Gastrocnemius medialis (tissue), 4 donors: ENCODE data around the gene C19orf38. TPM values are rescaled to one million over a fixed set of nuclear protein-coding genes. Genes with fewer than 3 reads are reported as not detected.

Source experiments
- ATAC-seq, 2 donors: fragments of 150-250 bp; one replicate each; pipeline ENCODE4 v1.9.1; 2016
- DNase-seq, 2 donors: peaks; one replicate each; pipeline ENCODE4 v3.0.0-alpha.2; 2019
- H3K27ac ChIP-seq, 4 donors: fragments of 200-600 bp; sonication (generic); 1 replicate in 1 of 4; 2 replicates in 3 of 4; pipeline ENCODE4 v1.5.1; 2016 to 2018; ENCODE audit warnings: mild to moderate bottlenecking in 2 of 4, moderate library complexity in 1 of 4
- H3K27me3 ChIP-seq, 3 donors: fragments of 200-600 bp; sonication (generic) in 2 of 3; 1 replicate in 1 of 3; 2 replicates in 2 of 3; pipeline versions ENCODE4 v1.5.1 to v1.6.0; 2016 to 2019; ENCODE audit warnings: mild to moderate bottlenecking in 1 of 3, moderate library complexity in 1 of 3
- H3K36me3 ChIP-seq, 2 donors: fragments of 200-600 bp; sonication (generic) in 1 of 2; one replicate each; pipeline ENCODE4 v1.5.1; 2017 to 2018
- H3K4me1 ChIP-seq, 2 donors: fragments of 200-600 bp; sonication (generic) in 1 of 2; one replicate each; pipeline ENCODE4 v1.5.1; 2016 to 2017; ENCODE audit warnings: mild to moderate bottlenecking in 2 of 2
- H3K4me3 ChIP-seq, 4 donors: fragments of 200-600 bp; sonication (generic) in 3 of 4; 1 replicate in 1 of 4; 2 replicates in 3 of 4; pipeline ENCODE4 v1.5.1; 2016 to 2019; ENCODE audit warnings: mild to moderate bottlenecking in 2 of 4
- H3K9me3 ChIP-seq, 3 donors: fragments of 200-600 bp; sonication (generic) in 2 of 3; 1 replicate in 1 of 3; 2 replicates in 2 of 3; pipeline ENCODE4 v1.5.1; 2016 to 2019
- POLR2A ChIP-seq, 2 donors: fragments of 450-650 bp; IDR thresholded peaks; one replicate each; pipeline ENCODE4 v1.6.1; 2017; ENCODE audit warnings: antibody characterized with exemption in 2 of 2, mild to moderate bottlenecking in 2 of 2, moderate library complexity in 2 of 2
- in situ Hi-C, 4 donors: fragments of 200-750 bp; cut with MboI; loops; one replicate each; pipeline versions ENCODE4 v1.15.0 to v1.8.0; 2017; ENCODE audit warnings: low sequenced_read_pairs in 4 of 4
- intact Hi-C: fragments of 100-400 bp; cut with DNase I; formaldehyde crosslinking; loops from one replicate; pipeline ENCODE4 v1.15.1; 2023; ENCODE audit warnings: low total_unique reads
- total RNA-seq, 4 donors: library from RNA; depleted of rRNA; stranded (reverse); fragments of >200 nt; gene quantifications; one replicate each; pipeline versions ENCODE4 v1.1.0 to v1.2.3, GENCODE V29; 2016
- TF ChIP-seq, protein P1 (sequence below), 5 experiments: fragments of 450-650 bp in 3 of 5; fragments of 200-600 bp in 2 of 5; sonication (generic) in 2 of 5; IDR thresholded peaks in 4 of 5; conservative IDR thresholded peaks in 1 of 5; 1 replicate in 4 of 5; 2 replicates in 1 of 5; pipeline ENCODE4 v1.5.1; 2016 to 2019; ENCODE audit warnings: antibody characterized with exemption in 5 of 5, mild to moderate bottlenecking in 3 of 5, moderate library complexity in 3 of 5

The C19orf38 gene, protein sequence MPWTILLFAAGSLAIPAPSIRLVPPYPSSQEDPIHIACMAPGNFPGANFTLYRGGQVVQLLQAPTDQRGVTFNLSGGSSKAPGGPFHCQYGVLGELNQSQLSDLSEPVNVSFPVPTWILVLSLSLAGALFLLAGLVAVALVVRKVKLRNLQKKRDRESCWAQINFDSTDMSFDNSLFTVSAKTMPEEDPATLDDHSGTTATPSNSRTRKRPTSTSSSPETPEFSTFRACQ
- total RNA-seq, result 1 to 10 TPM; 1.4 to 3.9 (median 1.9) TPM

DNA sequence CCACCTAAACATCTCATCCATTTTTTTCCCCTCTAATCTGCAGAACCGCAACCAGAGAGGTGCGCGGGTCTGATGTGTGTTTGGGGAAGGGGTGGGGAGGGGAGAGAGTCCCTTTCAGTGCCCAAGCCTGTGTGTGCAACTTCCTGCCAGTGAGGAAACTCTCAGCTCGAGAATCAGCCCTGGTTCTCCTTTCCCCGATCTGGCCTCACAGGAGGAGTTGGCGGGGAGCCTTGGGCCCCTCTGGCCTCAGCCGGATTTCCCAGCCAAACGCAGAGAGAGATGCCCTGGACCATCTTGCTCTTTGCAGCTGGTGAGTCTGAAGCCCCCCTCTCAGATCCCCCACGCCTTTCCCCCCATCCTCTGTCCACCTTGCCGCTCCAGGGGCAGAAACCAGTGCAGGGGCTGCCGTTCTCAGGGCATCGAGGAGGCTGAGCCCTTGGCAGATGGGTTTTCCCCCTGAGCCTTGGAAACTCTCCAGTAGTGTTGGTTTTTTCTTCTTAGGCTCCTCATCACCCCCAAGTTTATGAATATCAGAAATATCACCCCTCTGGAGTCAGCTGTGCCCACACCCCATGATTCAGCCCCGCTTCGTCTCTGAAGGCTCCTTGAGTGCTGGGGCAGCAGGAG, at the start of gene C19orf38:
Gene C19orf38, plus strand, starts transcription at position 186 of the 627 bp plus-strand sequence. Its CDS starts 94 bp downstream, at position 280.
- no peak for ATAC-seq
- Histone ChIP-seq H3K4me1 (no peaks in the 10 kb centered on the region), H3K36me3 (no peaks in the 10 kb centered on the region), H3K27ac (no peak within 1 kb of the TSS), H3K9me3 (no peaks in the 10 kb centered on the region), H3K4me3 (no peak within 1 kb of the TSS), H3K27me3 (no peaks in the 10 kb centered on the region)
- in situ Hi-C loops (no loop called here), intact Hi-C loops (no loop called here)
- TF ChIP-seq POLR2A (IDR thresholded peaks at IDR 0.05), result no peak
- TF ChIP-seq, protein P1, sequence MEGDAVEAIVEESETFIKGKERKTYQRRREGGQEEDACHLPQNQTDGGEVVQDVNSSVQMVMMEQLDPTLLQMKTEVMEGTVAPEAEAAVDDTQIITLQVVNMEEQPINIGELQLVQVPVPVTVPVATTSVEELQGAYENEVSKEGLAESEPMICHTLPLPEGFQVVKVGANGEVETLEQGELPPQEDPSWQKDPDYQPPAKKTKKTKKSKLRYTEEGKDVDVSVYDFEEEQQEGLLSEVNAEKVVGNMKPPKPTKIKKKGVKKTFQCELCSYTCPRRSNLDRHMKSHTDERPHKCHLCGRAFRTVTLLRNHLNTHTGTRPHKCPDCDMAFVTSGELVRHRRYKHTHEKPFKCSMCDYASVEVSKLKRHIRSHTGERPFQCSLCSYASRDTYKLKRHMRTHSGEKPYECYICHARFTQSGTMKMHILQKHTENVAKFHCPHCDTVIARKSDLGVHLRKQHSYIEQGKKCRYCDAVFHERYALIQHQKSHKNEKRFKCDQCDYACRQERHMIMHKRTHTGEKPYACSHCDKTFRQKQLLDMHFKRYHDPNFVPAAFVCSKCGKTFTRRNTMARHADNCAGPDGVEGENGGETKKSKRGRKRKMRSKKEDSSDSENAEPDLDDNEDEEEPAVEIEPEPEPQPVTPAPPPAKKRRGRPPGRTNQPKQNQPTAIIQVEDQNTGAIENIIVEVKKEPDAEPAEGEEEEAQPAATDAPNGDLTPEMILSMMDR (IDR thresholded peaks at IDR 0.05 in 4 of 5, conservative IDR thresholded peaks at IDR 0.05 in 1 of 5), result no peak
- no peak for DNase-seq

DNA sequence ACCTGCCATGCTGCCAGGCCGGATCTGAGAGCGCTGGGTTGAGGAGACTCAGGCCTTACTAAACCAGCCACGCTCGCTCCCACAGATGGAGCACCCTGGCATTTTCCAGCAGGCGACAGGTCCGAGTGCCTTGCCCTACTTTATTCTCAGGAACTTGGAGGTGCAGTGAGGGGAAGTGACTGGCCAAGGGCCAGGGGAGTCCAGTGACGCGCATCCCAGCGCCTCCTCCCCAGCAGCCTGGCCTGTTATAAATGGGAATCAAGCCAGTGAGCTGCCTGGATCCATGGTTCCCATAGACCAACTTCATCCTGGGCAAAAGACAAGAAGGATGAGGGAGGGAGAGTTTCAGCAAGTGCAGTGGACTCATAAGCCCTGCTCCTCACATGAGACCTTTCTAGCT, 47.7 kb upstream of the C19orf38 start:
- TF ChIP-seq, protein P1 (IDR thresholded peaks at IDR 0.05 in 4 of 5, conservative IDR thresholded peaks at IDR 0.05 in 1 of 5), result no peak
- no peak for TF ChIP-seq POLR2A (IDR thresholded peaks at IDR 0.05)
- Histone ChIP-seq H3K4me1 (no peaks in the 10 kb centered on the region), H3K4me3 (no peak overlapping the region), H3K9me3 (no peaks in the 10 kb centered on the region), H3K27ac (no peak overlapping the region), H3K27me3 (no peaks in the 10 kb centered on the region), H3K36me3 (peaks cover 0 to 87% of the 10 kb centered on the region in 2 donors)
- intact Hi-C loops, result no loop called here
- DNase-seq, result no peak
- no peak for ATAC-seq
- in situ Hi-C loops, result no loop called here

DNA sequence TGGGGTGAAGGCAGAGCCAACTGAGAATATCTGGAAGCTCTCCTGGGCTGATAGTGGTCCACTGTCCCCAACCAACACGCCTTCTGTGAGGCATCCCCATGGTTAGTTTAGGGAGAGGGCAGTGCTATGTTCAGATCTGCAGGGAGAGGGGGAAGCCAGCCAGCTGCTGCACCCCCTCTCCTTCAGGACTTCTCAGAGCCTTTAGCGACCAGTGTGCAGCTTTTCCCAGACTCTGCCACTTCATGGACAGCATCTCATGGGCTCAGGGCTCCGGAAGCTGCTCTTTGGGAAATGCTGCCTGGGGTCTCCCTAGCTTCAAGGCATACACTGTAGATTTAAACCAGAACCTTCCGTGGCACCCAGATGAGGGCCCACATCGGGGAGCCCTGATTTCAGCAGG, 45.7 kb upstream of the C19orf38 start:
- H3K27ac ChIP-seq, result no peak overlapping the region
- H3K9me3 ChIP-seq, result no peaks in the 10 kb centered on the region
- in situ Hi-C loops, result no loop called here
- no peak for TF ChIP-seq POLR2A (IDR thresholded peaks at IDR 0.05)
- TF ChIP-seq, protein P1 (IDR thresholded peaks at IDR 0.05 in 4 of 5, conservative IDR thresholded peaks at IDR 0.05 in 1 of 5), result no peak
- H3K4me3 ChIP-seq, result no peak overlapping the region
- peaks cover 0 to 84% of the 10 kb centered on the region in 2 donors for H3K36me3 ChIP-seq
- DNase-seq (no peak), ATAC-seq (no peak)
- H3K4me1 ChIP-seq, result no peaks in the 10 kb centered on the region
- H3K27me3 ChIP-seq, result no peaks in the 10 kb centered on the region
- intact Hi-C loops, result no loop called here

DNA sequence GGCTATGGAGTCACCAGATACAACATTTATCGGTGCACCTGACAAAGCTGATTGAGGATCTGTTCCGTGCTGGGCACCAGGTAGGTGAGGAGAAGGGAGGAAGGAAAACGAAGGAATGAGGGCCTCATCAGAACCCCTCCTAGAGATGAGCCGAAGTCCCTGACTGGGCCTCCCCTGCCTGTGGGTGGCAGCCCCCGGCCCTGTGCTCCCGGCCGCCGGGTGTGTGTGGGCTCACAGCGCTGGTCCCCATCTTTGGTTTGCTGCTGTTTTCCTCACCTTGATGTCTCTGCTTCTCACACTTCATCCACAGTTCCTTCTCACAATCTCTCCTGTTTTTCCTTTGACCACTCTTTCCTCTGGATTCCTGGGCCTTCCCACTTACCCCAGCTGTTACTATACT, 45.0 kb upstream of the C19orf38 start:
- Histone ChIP-seq H3K4me3 (no peak overlapping the region), H3K27me3 (no peaks in the 10 kb centered on the region), H3K36me3 (peaks cover 0 to 77% of the 10 kb centered on the region in 2 donors), H3K27ac (no peak overlapping the region), H3K9me3 (no peaks in the 10 kb centered on the region), H3K4me1 (no peaks in the 10 kb centered on the region)
- DNase-seq (no peak), ATAC-seq (no peak)
- TF ChIP-seq POLR2A (IDR thresholded peaks at IDR 0.05), result no peak
- TF ChIP-seq, protein P1 (IDR thresholded peaks at IDR 0.05 in 4 of 5, conservative IDR thresholded peaks at IDR 0.05 in 1 of 5), result no peak
- intact Hi-C loops, result no loop called here
- in situ Hi-C loops, result no loop called here
